DND-41 (cell line): ENCODE data around the gene TTLL5.

Experiments used
- ATAC-seq: fragments of 200-7000 bp; cut with Tn5 transposase; 3 replicates; pipeline ENCODE4 v1.9.1; 2021; ENCODE audit warnings: low read depth; ENCODE audit not compliant: insufficient read depth
- DNase-seq: peaks from one replicate; pipeline ENCODE4 v3.0.0-alpha.2; 2020
- H2AFZ ChIP-seq: 2 replicates; pipeline ENCODE4 v1.6.0; 2012; ENCODE audit warnings: low read depth, low read length
- H3K27ac ChIP-seq: 2 replicates; pipeline ENCODE4 v1.5.1; 2012; ENCODE audit warnings: low read length, inconsistent platforms
- H3K27me3 ChIP-seq: fragments of 200-600 bp; sonication (generic); 2 replicates; pipeline ENCODE4 v1.6.0; 2012; ENCODE audit warnings: low read length, mild to moderate bottlenecking, inconsistent platforms; ENCODE audit not compliant: insufficient read depth, poor library complexity
- H3K36me3 ChIP-seq: 2 replicates; pipeline ENCODE4 v1.5.1; 2012; ENCODE audit warnings: low read length, inconsistent platforms; ENCODE audit not compliant: insufficient read depth
- H3K4me1 ChIP-seq: 2 replicates; pipeline ENCODE4 v1.5.1; 2012; ENCODE audit warnings: mild to moderate bottlenecking, low read length; ENCODE audit not compliant: insufficient read depth
- H3K4me2 ChIP-seq: 2 replicates; pipeline ENCODE4 v1.6.0; 2012; ENCODE audit warnings: mild to moderate bottlenecking, moderate library complexity, low read length, inconsistent platforms; ENCODE audit not compliant: insufficient read depth
- H3K4me3 ChIP-seq, 2 experiments: fragments of 200-600 bp in 1 of 2; shearing (Covaris generic) in 1 of 2; 2 replicates each; pipeline ENCODE4 v1.5.1; 2012 to 2016; ENCODE audit warnings: inconsistent platforms in 2 of 2, low read length in 2 of 2, mild to moderate bottlenecking in 2 of 2, low read depth in 1 of 2, moderate library complexity in 1 of 2
- H3K79me2 ChIP-seq: 2 replicates; pipeline ENCODE4 v1.6.0; 2012; ENCODE audit warnings: low read length, inconsistent platforms; ENCODE audit not compliant: insufficient read depth
- H3K9ac ChIP-seq: 2 replicates; pipeline ENCODE4 v1.6.0; 2012; ENCODE audit warnings: low read depth, mild to moderate bottlenecking, inconsistent platforms, low read length, moderate library complexity
- H3K9me3 ChIP-seq: 2 replicates; pipeline ENCODE4 v1.5.1; 2012; ENCODE audit warnings: low read length, moderate library complexity, mild to moderate bottlenecking, inconsistent platforms; ENCODE audit not compliant: insufficient read depth, severe bottlenecking
- H4K20me1 ChIP-seq: 2 replicates; pipeline ENCODE4 v1.6.0; 2012; ENCODE audit warnings: low read length; ENCODE audit not compliant: insufficient read depth
- EZH2 ChIP-seq: IDR thresholded peaks from 3 replicates; pipeline ENCODE4 v1.6.1; 2012; ENCODE audit warnings: borderline replicate concordance, low read depth, mild to moderate bottlenecking, moderate library complexity, low read length, inconsistent platforms; ENCODE audit not compliant: severe bottlenecking
- TF ChIP-seq, protein P1 (sequence below): IDR thresholded peaks from 2 replicates; pipeline ENCODE4 v1.5.1; 2012; ENCODE audit warnings: borderline replicate concordance, low read length, moderate library complexity, mild to moderate bottlenecking; ENCODE audit not compliant: poor library complexity, severe bottlenecking; ENCODE audit errors: extremely low read depth

TTLL5 gene

GRCh38 chr14:75986439-75986765 lies 325.4 kb downstream of the TTLL5 start:
- Histone ChIP-seq H3K4me3 (peak overlapping the region; percentile 87 to 90), H2AFZ (peak overlapping the region; percentile 89), H3K36me3 (0 out of 2 replicates have a peak, but pooled peaks cover under 1% of the 10 kb centered on the region), H4K20me1 (no peaks in the 10 kb centered on the region), H3K4me1 (peaks cover 26% of the 10 kb centered on the region), H3K79me2 (0 out of 2 replicates have a peak, but pooled peaks cover 2% of the 10 kb centered on the region), H3K9ac (peak overlapping the region; percentile 69), H3K4me2 (peak overlapping the region; percentile 96), H3K9me3 (no peaks in the 10 kb centered on the region), H3K27me3 (peaks cover 4% of the 10 kb centered on the region), H3K27ac (no peak overlapping the region; the same call in 1 of the 2 replicates)
- DNase-seq, result no peak
- ATAC-seq, result no peak
- no peak for TF ChIP-seq EZH2
- TF ChIP-seq, protein P1, sequence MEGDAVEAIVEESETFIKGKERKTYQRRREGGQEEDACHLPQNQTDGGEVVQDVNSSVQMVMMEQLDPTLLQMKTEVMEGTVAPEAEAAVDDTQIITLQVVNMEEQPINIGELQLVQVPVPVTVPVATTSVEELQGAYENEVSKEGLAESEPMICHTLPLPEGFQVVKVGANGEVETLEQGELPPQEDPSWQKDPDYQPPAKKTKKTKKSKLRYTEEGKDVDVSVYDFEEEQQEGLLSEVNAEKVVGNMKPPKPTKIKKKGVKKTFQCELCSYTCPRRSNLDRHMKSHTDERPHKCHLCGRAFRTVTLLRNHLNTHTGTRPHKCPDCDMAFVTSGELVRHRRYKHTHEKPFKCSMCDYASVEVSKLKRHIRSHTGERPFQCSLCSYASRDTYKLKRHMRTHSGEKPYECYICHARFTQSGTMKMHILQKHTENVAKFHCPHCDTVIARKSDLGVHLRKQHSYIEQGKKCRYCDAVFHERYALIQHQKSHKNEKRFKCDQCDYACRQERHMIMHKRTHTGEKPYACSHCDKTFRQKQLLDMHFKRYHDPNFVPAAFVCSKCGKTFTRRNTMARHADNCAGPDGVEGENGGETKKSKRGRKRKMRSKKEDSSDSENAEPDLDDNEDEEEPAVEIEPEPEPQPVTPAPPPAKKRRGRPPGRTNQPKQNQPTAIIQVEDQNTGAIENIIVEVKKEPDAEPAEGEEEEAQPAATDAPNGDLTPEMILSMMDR, result no peak

DNA sequence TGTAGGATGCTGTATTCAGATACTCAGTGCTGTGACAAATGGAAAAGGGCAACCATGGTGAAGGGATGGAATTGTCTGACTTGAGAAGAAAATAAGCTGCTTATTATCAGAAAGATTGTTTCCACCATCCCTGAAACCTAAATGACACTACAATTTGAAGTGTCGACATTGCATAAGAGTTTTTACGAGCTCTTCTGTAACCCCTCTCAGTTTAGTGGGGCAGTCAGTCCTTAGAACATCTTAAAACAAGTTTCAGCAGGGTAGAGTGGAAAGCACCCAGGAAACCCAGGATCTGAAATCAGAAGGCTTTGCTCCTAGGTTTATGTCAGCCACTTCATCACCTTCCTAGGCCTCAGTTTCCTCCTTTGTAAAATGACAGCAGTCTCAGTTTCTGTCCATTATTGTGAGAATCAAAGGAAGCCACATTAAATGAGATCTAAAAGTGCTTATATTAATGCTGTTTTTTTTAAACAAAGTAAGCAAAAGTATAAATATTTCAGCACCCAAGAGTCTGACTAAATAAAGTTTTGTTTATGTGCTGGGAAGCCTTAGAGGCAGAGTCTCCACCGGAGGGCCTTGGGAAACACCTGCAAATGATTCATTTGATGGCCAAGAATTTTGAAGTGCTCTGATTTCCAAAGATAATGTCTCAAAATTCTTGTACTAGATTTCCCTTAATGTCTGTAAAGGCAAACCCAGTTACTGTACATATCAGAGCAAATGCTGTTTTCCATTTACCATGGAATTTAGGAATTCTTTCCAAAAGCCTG lies 326.3 kb downstream of the TTLL5 start:
- no peaks in the 10 kb centered on the region for H4K20me1 ChIP-seq
- no peak overlapping the region for H3K4me2 ChIP-seq
- H3K4me1 ChIP-seq, result peaks cover 20% of the 10 kb centered on the region
- H3K27me3 ChIP-seq, result peaks cover 4% of the 10 kb centered on the region
- no peak overlapping the region for H2AFZ ChIP-seq
- DNase-seq, result no peak
- 0 out of 2 replicates have a peak, but pooled peaks cover 2% of the 10 kb centered on the region for H3K36me3 ChIP-seq
- H3K4me3 ChIP-seq, result no peak overlapping the region
- ATAC-seq, result no peak
- no peak overlapping the region for H3K9ac ChIP-seq
- H3K79me2 ChIP-seq, result 0 out of 2 replicates have a peak, but pooled peaks cover 2% of the 10 kb centered on the region
- H3K9me3 ChIP-seq, result no peaks in the 10 kb centered on the region
- H3K27ac ChIP-seq, result no peak overlapping the region
- TF ChIP-seq EZH2, result no peak
- TF ChIP-seq, protein P1, result no peak

DNA sequence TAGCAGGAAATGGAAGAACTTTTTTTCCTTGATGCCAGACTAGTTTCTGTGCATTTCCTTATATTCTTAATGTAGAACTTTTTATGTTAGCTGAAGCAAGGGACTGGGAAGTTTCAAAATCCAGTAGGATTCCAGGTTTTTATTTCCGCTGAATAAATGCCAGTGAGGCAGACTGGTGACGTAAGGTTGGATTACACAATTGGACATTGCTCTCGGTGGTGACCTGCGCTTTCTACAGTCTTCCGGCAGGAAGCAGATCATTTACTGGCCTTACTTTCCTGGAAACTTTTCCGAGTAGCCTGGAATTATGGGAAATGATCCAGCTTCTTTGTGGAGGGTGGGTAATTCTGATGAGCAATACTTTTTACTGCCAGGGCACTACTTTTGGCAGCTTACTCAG lies 328.1 kb downstream of the TTLL5 start:
- no peak overlapping the region for H3K4me3 ChIP-seq
- H3K9me3 ChIP-seq, result no peaks in the 10 kb centered on the region
- H2AFZ ChIP-seq, result no peak overlapping the region
- 0 out of 2 replicates have a peak, but pooled peaks cover 2% of the 10 kb centered on the region for H3K36me3 ChIP-seq
- H3K27me3 ChIP-seq, result no peaks in the 10 kb centered on the region
- H3K27ac ChIP-seq, result no peak overlapping the region
- H4K20me1 ChIP-seq, result no peaks in the 10 kb centered on the region
- 0 out of 2 replicates have a peak, but pooled peaks cover 2% of the 10 kb centered on the region for H3K79me2 ChIP-seq
- H3K9ac ChIP-seq, result no peak overlapping the region
- ATAC-seq, result no peak
- TF ChIP-seq EZH2, result no peak
- TF ChIP-seq, protein P1, result no peak
- peaks cover 14% of the 10 kb centered on the region for H3K4me1 ChIP-seq
- no peak for DNase-seq
- no peak overlapping the region for H3K4me2 ChIP-seq
